Effector memory CD8-positive, alpha-beta T cell (primary cell): Measurements from ENCODE around the gene PKNOX1.
A peak's percentile ranks its signal among the peaks of the same experiment; 100 is the strongest.
"Not testable (repeated sequence)": the region's sequence is repeated elsewhere in the genome, so short reads cannot be mapped to it uniquely, and the experiment has no call there.

ENCODE experiments used
- ATAC-seq: fragments of 150-1000 bp; cut with Tn5 transposase; replicated peaks from 2 replicates; pipeline ENCODE4 v1.10.0; 2021; ENCODE audit warnings: mild to moderate bottlenecking, moderate library complexity
- DNase-seq, 3 experiments: peaks; one replicate each; pipeline ENCODE4 v3.0.0; 2021
- H3K27ac Mint-ChIP-seq, 2 donors: one replicate each; pipeline ENCODE4 v1.8.0; 2022; ENCODE audit warnings: mild to moderate bottlenecking in 2 of 2, mixed read lengths in 2 of 2, moderate library complexity in 2 of 2
- H3K27me3 Mint-ChIP-seq, 2 donors: one replicate each; pipeline ENCODE4 v1.8.0; 2022; ENCODE audit warnings: mixed read lengths in 2 of 2
- H3K36me3 Mint-ChIP-seq: one replicate; pipeline ENCODE4 v1.8.0; 2022; ENCODE audit warnings: mild to moderate bottlenecking, moderate library complexity, mixed read lengths; ENCODE audit not compliant: insufficient read depth
- H3K4me1 Mint-ChIP-seq, 2 donors: one replicate each; pipeline ENCODE4 v1.8.0; 2022; ENCODE audit warnings: low read depth in 2 of 2, mixed read lengths in 2 of 2
- H3K4me3 Mint-ChIP-seq, 2 donors: one replicate each; pipeline ENCODE4 v1.8.0; 2022; ENCODE audit warnings: mild to moderate bottlenecking in 2 of 2, mixed read lengths in 2 of 2, moderate library complexity in 2 of 2
- H3K9me3 Mint-ChIP-seq, 2 donors: one replicate each; pipeline ENCODE4 v1.8.0; 2022; ENCODE audit warnings: mixed read lengths in 2 of 2

The PKNOX1 gene

GRCh38 chr21:43023175-43023574 lies 48.8 kb downstream of the PKNOX1 start:
- H3K4me1 Mint-ChIP-seq, result no peaks in the 10 kb centered on the region
- H3K36me3 Mint-ChIP-seq, result peaks cover 43% of the 10 kb centered on the region

GRCh38 chr21:43024439-43025136 lies 50.2 kb downstream of the PKNOX1 start:
- no peak for DNase-seq
- Mint-ChIP-seq H3K4me1 (no peaks in the 10 kb centered on the region), H3K27ac (peak overlapping the region in 1 of 2 donors; percentile 54), H3K36me3 (peaks cover 45% of the 10 kb centered on the region), H3K4me3 (no peak overlapping the region), H3K27me3 (no peaks in the 10 kb centered on the region), H3K9me3 (no peaks in the 10 kb centered on the region)
- ATAC-seq, result no peak

More at GRCh38 chr21:43023175-43023574, 48.8 kb downstream of the PKNOX1 start:
- Mint-ChIP-seq H3K27ac (no peak overlapping the region), H3K27me3 (no peaks in the 10 kb centered on the region), H3K9me3 (no peaks in the 10 kb centered on the region), H3K4me3 (no peak overlapping the region)
- no peak for ATAC-seq
- no peak for DNase-seq

GRCh38 chr21:43025636-43026180 lies 51.3 kb downstream of the PKNOX1 start:
- Mint-ChIP-seq H3K4me3 (no peak overlapping the region), H3K36me3 (peaks cover 48% of the 10 kb centered on the region), H3K27ac (no peak overlapping the region), H3K9me3 (no peaks in the 10 kb centered on the region), H3K27me3 (no peaks in the 10 kb centered on the region), H3K4me1 (no peaks in the 10 kb centered on the region)
- ATAC-seq (no peak), DNase-seq (no peak)

- Mint-ChIP-seq H3K27me3 (no peaks in the 10 kb centered on the region), H3K27ac (no peak overlapping the region), H3K9me3 (no peaks in the 10 kb centered on the region), H3K36me3 (peaks cover 48% of the 10 kb centered on the region), H3K4me1 (no peaks in the 10 kb centered on the region), H3K4me3 (no peak overlapping the region)
- ATAC-seq, result no peak
- no peak for DNase-seq
These were observed 53.7 kb downstream of the PKNOX1 start for GRCh38 chr21:43027846-43028731.

- no peaks in the 10 kb centered on the region for H3K4me1 Mint-ChIP-seq
- H3K27me3 Mint-ChIP-seq, result no peaks in the 10 kb centered on the region
- H3K4me3 Mint-ChIP-seq, result no peak overlapping the region
- H3K36me3 Mint-ChIP-seq, result peaks cover 42% of the 10 kb centered on the region
- DNase-seq (no peak), ATAC-seq (no peak)
- no peak overlapping the region for H3K27ac Mint-ChIP-seq
- no peaks in the 10 kb centered on the region for H3K9me3 Mint-ChIP-seq
These were observed 55.4 kb downstream of the PKNOX1 start for GRCh38 chr21:43029785-43030184.

GRCh38 chr21:43031121-43031619 lies 56.8 kb downstream of the PKNOX1 start:
- Mint-ChIP-seq H3K4me1 (no peaks in the 10 kb centered on the region), H3K27me3 (no peaks in the 10 kb centered on the region), H3K4me3 (no peak overlapping the region), H3K27ac (no peak overlapping the region), H3K36me3 (peaks cover 37% of the 10 kb centered on the region), H3K9me3 (no peaks in the 10 kb centered on the region)
- no peak for DNase-seq
- ATAC-seq, result no peak

GRCh38 chr21:43034101-43034500 lies 59.7 kb downstream of the PKNOX1 start:
- Mint-ChIP-seq H3K27ac (no peak overlapping the region), H3K4me1 (peaks cover 0 to 4% of the 10 kb centered on the region in 2 donors), H3K9me3 (no peaks in the 10 kb centered on the region), H3K27me3 (no peaks in the 10 kb centered on the region), H3K36me3 (peaks cover 25% of the 10 kb centered on the region), H3K4me3 (no peak overlapping the region)
- no peak for DNase-seq
- ATAC-seq, result no peak

GRCh38 chr21:43034826-43035225 lies 60.5 kb downstream of the PKNOX1 start:
- H3K4me1 Mint-ChIP-seq, result peaks cover 0 to 4% of the 10 kb centered on the region in 2 donors
- no peaks in the 10 kb centered on the region for H3K9me3 Mint-ChIP-seq
- no peak overlapping the region for H3K27ac Mint-ChIP-seq
- peaks cover 18% of the 10 kb centered on the region for H3K36me3 Mint-ChIP-seq
- no peak for ATAC-seq
- no peaks in the 10 kb centered on the region for H3K27me3 Mint-ChIP-seq
- H3K4me3 Mint-ChIP-seq, result no peak overlapping the region
- DNase-seq, result no peak

GRCh38 chr21:43036889-43037288 lies 62.5 kb downstream of the PKNOX1 start:
- H3K36me3 Mint-ChIP-seq, H3K4me1 Mint-ChIP-seq, DNase-seq, ATAC-seq, H3K4me3 Mint-ChIP-seq, H3K27me3 Mint-ChIP-seq, H3K9me3 Mint-ChIP-seq, H3K27ac Mint-ChIP-seq: not testable (repeated sequence)

GRCh38 chr21:43037918-43038658 lies 63.7 kb downstream of the PKNOX1 start:
- not testable (repeated sequence) for H3K36me3 Mint-ChIP-seq, ATAC-seq, DNase-seq, H3K4me3 Mint-ChIP-seq, H3K4me1 Mint-ChIP-seq, H3K9me3 Mint-ChIP-seq, H3K27ac Mint-ChIP-seq, H3K27me3 Mint-ChIP-seq

GRCh38 chr21:43038659-43039044 lies 64.3 kb downstream of the PKNOX1 start:
- H3K36me3 Mint-ChIP-seq, H3K27me3 Mint-ChIP-seq, H3K4me3 Mint-ChIP-seq, H3K4me1 Mint-ChIP-seq, H3K27ac Mint-ChIP-seq, ATAC-seq, H3K9me3 Mint-ChIP-seq, DNase-seq: not testable (repeated sequence)

- H3K9me3 Mint-ChIP-seq, H3K36me3 Mint-ChIP-seq, H3K4me1 Mint-ChIP-seq, ATAC-seq, H3K4me3 Mint-ChIP-seq, H3K27ac Mint-ChIP-seq, DNase-seq, H3K27me3 Mint-ChIP-seq: not testable (repeated sequence)
These were observed 67.8 kb downstream of the PKNOX1 start for GRCh38 chr21:43042169-43042568.

- not testable (repeated sequence) for H3K36me3 Mint-ChIP-seq, H3K4me3 Mint-ChIP-seq, H3K27me3 Mint-ChIP-seq, H3K4me1 Mint-ChIP-seq, ATAC-seq, H3K27ac Mint-ChIP-seq, H3K9me3 Mint-ChIP-seq, DNase-seq
These were observed 68.9 kb downstream of the PKNOX1 start for GRCh38 chr21:43043291-43043690.
